Measurements from ENCODE around the gene KLHL30.
"Not testable (repeated sequence)": the region's sequence is repeated elsewhere in the genome, so short reads cannot be mapped to it uniquely, and the experiment has no call there.

KLHL30 gene

GRCh38 chr2:238163481-238164198, 25.2 kb downstream of the KLHL30 start:
- DNase-seq (ENCODE audit: low read depth in 3 of 3): no peak

GRCh38 chr2:238164906-238165287, 26.4 kb downstream of the KLHL30 start:
- DNase-seq (ENCODE audit: low read depth in 3 of 3): no peak

DNA sequence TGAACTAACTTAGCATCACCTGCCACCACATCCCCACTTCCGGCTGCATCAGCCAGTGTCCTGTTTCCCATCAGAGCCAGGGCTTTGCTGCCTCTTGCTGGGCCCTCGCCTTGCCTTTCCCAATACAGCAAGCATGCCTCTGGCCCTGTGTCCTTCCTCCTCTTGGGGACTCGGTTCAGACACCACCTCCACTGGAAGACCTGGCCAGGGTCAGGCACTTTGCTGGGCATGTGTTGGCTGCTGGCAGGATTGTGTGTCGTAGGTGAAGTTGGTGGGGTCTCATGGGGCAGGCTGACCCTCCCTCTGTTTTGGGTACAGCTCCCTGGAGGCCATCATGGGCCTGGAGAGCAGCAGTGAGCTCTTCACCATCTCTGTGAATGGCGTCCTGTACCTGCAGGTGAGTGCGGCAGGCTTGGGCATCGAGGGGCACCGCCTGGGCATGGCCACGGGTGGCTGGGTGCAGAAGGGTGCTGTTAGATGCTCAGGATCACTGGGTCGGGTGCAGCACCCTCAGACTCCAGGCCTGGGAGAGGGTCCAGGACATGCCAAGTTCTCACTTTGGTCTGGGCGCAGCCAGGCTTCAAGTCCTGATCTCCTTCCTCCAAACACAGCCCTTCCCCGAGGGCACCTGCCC, 26.9 kb downstream of the KLHL30 start:
- no peak for DNase-seq (ENCODE audit: low read depth in 3 of 3)

GRCh38 chr2:238166391-238167343, 28.2 kb downstream of the KLHL30 start:
- no peak for DNase-seq (ENCODE audit: low read depth in 3 of 3)

DNA sequence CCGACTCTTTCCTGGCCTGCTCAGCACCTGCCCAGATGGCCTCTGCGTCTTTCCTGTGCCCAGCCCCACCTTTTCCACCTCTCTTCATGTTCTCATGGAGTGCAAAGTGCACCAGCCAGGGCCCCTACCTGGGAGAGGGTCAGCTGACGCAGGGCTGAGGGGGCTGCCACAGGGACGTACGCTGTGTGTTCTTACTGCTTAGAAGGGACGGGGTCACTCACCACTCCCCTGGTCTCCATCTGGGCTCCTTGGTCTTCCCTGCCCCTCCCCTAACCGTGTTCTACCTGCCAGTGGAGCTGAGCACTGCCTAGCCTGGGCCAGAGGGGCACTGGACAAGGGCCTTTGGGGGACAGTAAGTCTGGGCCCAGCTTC, 28.9 kb downstream of the KLHL30 start:
- DNase-seq (ENCODE audit: low read depth in 3 of 3): no peak

DNA sequence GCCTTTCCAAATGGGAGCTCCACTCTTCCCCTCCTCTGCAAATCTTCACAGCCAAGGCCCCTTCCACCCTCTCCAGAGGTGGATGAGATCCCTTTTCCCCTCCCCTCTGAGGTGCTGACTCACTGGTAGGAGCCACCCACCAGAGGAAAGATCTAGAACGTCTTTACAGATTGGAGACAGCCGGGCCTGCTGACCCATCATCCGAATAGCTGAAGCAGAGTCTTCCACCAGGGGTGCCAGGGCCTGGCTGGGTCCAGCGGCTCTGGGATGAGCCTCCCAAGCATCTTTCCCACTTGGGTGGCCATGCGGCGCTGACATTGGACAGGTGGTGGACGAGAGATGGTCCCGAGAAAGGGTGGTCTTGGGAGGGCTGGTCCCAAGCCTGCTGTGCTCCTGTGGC, 29.3 kb downstream of the KLHL30 start:
- no peak for DNase-seq (ENCODE audit: low read depth in 3 of 3)

GRCh38 chr2:238168196-238169047, 30.0 kb downstream of the KLHL30 start:
- no peak for DNase-seq (ENCODE audit: low read depth in 3 of 3)

- DNase-seq (ENCODE audit: low read depth in 3 of 3): no peak
Measured at GRCh38 chr2:238169048-238169707, 30.7 kb downstream of the KLHL30 start.

GRCh38 chr2:238169708-238170251, 31.3 kb downstream of the KLHL30 start:
- no peak for DNase-seq (ENCODE audit: low read depth in 3 of 3)

- no peak for DNase-seq (ENCODE audit: low read depth in 3 of 3)
Measured at GRCh38 chr2:238170386-238171071, 32.1 kb downstream of the KLHL30 start.

GRCh38 chr2:238171072-238171431, 32.6 kb downstream of the KLHL30 start:
- not testable (repeated sequence) for DNase-seq (ENCODE audit: low read depth in 3 of 3)

DNA sequence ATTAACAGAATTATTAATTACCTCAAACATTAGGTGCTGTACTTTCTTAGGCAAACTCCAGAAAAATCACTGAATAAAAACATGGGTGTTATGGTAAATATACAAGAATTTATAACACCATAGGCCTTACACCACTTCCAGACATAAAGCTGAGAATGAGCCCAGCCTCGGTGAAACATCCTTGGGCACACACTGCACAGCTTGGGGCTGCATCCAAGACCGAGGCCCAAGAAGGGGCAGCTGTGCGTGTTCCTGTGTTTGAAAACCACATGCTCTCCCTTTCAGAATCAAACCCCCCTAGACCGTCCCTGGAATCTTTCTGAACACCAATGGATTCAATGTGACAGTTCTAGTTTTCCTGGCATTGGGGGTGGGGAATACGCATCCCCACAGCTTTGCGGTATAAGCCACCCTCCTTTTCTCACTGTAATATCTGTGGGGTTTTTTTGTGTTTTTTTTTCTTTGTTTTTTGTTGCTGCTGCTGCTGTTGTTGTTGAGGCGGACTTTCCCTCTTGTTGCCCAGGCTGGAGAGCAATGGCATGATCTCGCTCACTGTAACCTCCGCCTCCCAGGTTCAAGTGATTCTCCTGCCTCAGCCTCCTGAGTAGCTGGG, 33.2 kb downstream of the KLHL30 start:
- DNase-seq (ENCODE audit: low read depth in 3 of 3): no peak

- no peak for DNase-seq (ENCODE audit: low read depth in 3 of 3)
Measured at GRCh38 chr2:238172439-238172838, 34.0 kb downstream of the KLHL30 start.

- no peak for DNase-seq (ENCODE audit: low read depth in 3 of 3)
Measured at GRCh38 chr2:238173692-238174091, 35.2 kb downstream of the KLHL30 start.

GRCh38 chr2:238174291-238174690, 35.8 kb downstream of the KLHL30 start:
- DNase-seq (ENCODE audit: low read depth in 3 of 3): no peak

GRCh38 chr2:238174701-238175100, 36.2 kb downstream of the KLHL30 start:
- DNase-seq (ENCODE audit: low read depth in 3 of 3): no peak

GRCh38 chr2:238176613-238177012, 38.1 kb downstream of the KLHL30 start:
- no peak for DNase-seq (ENCODE audit: low read depth in 3 of 3)

DNA sequence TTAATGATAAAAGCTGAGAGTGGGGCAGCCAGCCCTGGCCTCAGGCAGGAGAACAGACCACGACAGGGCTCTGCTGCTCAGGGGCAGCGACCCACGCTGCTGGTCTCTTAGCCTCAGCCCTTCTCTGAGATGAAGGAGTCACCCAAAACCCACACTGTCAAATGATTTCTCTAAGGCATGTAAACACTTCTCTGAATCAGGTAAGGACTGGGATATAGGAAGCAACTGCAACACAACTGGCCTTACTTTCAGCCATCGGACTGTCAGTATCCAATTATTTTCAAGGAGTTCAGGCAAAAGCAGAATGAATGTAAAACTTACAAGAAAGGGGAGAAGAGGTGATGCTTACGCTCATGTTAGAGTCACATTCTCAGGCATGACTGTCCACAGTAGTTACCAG, 42.1 kb downstream of the KLHL30 start:
- no peak for DNase-seq (ENCODE audit: low read depth in 3 of 3)

DNA sequence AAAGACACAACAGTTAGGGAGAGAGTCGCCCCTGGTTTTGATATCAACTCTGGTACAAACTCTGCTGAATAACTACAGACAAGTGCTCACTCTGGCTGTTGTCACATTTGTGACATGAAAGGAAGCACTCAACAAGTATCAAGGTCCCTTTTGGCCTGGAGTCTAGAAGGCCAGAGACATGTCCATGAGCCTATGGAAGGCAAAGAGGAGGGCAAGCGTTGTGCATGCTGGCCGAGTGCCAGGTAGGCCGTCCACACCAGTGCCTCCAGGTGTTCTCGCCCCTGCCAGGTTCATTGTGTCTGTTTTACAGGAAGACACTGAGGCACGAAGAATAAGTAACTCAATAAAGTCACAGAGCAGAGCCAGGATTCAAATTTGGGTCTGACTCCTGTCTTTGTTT, 43.9 kb downstream of the KLHL30 start:
- DNase-seq (ENCODE audit: low read depth in 3 of 3): no peak

- DNase-seq (ENCODE audit: low read depth in 3 of 3): no peak
Measured at GRCh38 chr2:238183821-238184220, 45.4 kb downstream of the KLHL30 start.
